Measurements from ENCODE around the gene NECTIN4.
A peak's percentile ranks its signal among the peaks of the same experiment; 100 is the strongest.

NECTIN4 gene

DNA sequence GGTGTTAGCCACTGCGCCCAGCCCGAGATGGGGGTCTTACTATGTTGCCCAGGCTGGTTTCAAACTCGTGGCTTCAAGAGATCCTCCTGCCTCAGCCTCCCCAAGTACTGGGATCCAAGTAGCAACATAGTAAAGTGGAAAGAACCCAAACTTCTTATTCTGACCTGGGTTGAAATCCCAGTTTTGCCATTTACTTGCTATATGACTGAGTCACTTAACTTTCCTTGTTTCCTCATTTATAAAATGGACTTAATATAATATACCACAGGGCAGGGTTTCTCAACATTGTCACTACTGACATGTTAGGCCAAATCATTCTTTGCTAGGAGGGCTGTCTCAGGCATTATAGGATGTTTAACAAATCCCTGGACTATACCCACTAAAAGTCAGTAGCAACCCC is 21.8 kb upstream of the NECTIN4 start:
- Histone ChIP-seq H3K27ac (ENCODE audit: low read length) (no peak overlapping the region), H3K4me3 (ENCODE audit: low read length) (no peak overlapping the region), H3K4me2 (ENCODE audit: low read length) (no peak overlapping the region), H3K79me2 (ENCODE audit: low read length) (peaks cover 98% of the 10 kb centered on the region), H3K36me3 (replicated peaks; ENCODE audit: low read depth, low read length) (peaks cover 21% of the 10 kb centered on the region), H2AFZ (ENCODE audit: low read depth, low read length) (no peak overlapping the region), H3K9ac (ENCODE audit: low read length) (no peak overlapping the region), H3K9me3 (ENCODE audit: insufficient read depth, low read length) (no peaks in the 10 kb centered on the region), H4K20me1 (ENCODE audit: insufficient read depth, low read length) (peaks cover 44% of the 10 kb centered on the region), H3K27me3 (ENCODE audit: low read depth, low read length) (no peaks in the 10 kb centered on the region), H3K4me1 (ENCODE audit: low read length) (peaks cover 13% of the 10 kb centered on the region)
- TF ChIP-seq EZH2phosphoT487 (IDR thresholded peaks at IDR 0.05; ENCODE audit: low read depth) = no peak
- TF ChIP-seq, protein P1, sequence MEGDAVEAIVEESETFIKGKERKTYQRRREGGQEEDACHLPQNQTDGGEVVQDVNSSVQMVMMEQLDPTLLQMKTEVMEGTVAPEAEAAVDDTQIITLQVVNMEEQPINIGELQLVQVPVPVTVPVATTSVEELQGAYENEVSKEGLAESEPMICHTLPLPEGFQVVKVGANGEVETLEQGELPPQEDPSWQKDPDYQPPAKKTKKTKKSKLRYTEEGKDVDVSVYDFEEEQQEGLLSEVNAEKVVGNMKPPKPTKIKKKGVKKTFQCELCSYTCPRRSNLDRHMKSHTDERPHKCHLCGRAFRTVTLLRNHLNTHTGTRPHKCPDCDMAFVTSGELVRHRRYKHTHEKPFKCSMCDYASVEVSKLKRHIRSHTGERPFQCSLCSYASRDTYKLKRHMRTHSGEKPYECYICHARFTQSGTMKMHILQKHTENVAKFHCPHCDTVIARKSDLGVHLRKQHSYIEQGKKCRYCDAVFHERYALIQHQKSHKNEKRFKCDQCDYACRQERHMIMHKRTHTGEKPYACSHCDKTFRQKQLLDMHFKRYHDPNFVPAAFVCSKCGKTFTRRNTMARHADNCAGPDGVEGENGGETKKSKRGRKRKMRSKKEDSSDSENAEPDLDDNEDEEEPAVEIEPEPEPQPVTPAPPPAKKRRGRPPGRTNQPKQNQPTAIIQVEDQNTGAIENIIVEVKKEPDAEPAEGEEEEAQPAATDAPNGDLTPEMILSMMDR (IDR thresholded peaks at IDR 0.05; ENCODE audit: low read depth, low read length) = no peak

DNA sequence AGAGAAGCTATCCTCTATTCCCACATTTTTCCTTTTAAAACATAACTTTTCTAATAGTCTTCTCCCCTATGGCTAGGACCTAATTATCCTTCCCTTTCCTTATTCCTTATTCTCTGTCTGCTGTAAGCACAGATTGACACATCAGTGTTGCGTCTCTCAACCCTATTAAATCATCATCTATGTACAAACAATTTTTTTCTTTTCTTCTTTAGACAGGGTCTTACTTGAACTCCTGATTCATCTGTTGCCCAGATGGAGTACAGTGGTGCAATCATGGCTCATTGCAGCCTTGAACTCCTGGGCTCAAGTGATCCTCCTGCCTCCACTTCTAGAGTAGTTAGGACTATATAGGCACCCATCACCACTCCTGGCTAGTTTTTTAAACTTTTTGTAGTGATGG is 17.1 kb upstream of the NECTIN4 start:
- Histone ChIP-seq H3K4me2 (ENCODE audit: low read length) (no peak overlapping the region), H3K4me3 (ENCODE audit: low read length) (no peak overlapping the region), H3K9me3 (ENCODE audit: insufficient read depth, low read length) (no peaks in the 10 kb centered on the region), H3K36me3 (replicated peaks; ENCODE audit: low read depth, low read length) (peaks cover 29% of the 10 kb centered on the region), H4K20me1 (ENCODE audit: insufficient read depth, low read length) (peaks cover 10% of the 10 kb centered on the region), H3K27me3 (ENCODE audit: low read depth, low read length) (no peaks in the 10 kb centered on the region), H3K27ac (ENCODE audit: low read length) (no peak overlapping the region), H2AFZ (ENCODE audit: low read depth, low read length) (no peak overlapping the region), H3K79me2 (ENCODE audit: low read length) (peaks cover 87% of the 10 kb centered on the region), H3K9ac (ENCODE audit: low read length) (no peak overlapping the region), H3K4me1 (ENCODE audit: low read length) (peaks cover 3% of the 10 kb centered on the region; the same call in 1 of the 2 replicates)
- TF ChIP-seq, protein P1 (IDR thresholded peaks at IDR 0.05; ENCODE audit: low read depth, low read length) = no peak
- no peak for TF ChIP-seq EZH2phosphoT487 (IDR thresholded peaks at IDR 0.05; ENCODE audit: low read depth)

DNA sequence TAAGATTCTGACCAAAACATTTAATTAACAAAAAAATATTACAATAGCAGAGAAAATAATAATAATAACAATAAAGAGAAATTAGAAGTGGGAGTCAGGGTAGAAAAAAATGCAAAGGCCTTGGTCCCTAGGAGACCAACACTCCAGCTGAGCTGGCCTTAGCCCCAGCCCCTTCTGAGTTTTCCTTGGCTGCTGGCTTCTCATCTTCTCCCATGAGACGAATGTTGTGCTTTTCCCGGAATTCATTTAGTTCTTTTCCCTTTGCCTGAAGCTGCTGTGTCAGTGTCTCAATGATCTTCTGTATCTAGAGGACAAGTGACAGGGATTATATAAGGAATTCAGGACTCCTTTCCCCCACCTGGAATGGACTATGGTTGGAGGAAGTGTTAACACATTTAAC is 11.2 kb upstream of the NECTIN4 start:
- Histone ChIP-seq H2AFZ (ENCODE audit: low read depth, low read length) (no peak overlapping the region), H3K27ac (ENCODE audit: low read length) (no peak overlapping the region), H3K27me3 (ENCODE audit: low read depth, low read length) (no peaks in the 10 kb centered on the region), H3K9ac (ENCODE audit: low read length) (no peak overlapping the region), H3K36me3 (replicated peaks; ENCODE audit: low read depth, low read length) (peaks cover 24% of the 10 kb centered on the region), H4K20me1 (ENCODE audit: insufficient read depth, low read length) (no peaks in the 10 kb centered on the region), H3K4me3 (ENCODE audit: low read length) (no peak overlapping the region), H3K4me2 (ENCODE audit: low read length) (no peak overlapping the region), H3K79me2 (ENCODE audit: low read length) (peaks cover 31% of the 10 kb centered on the region), H3K9me3 (ENCODE audit: insufficient read depth, low read length) (no peaks in the 10 kb centered on the region), H3K4me1 (ENCODE audit: low read length) (peaks cover 30% of the 10 kb centered on the region)
- TF ChIP-seq EZH2phosphoT487 (IDR thresholded peaks at IDR 0.05; ENCODE audit: low read depth) = no peak
- TF ChIP-seq, protein P1 (IDR thresholded peaks at IDR 0.05; ENCODE audit: low read depth, low read length) = no peak

DNA sequence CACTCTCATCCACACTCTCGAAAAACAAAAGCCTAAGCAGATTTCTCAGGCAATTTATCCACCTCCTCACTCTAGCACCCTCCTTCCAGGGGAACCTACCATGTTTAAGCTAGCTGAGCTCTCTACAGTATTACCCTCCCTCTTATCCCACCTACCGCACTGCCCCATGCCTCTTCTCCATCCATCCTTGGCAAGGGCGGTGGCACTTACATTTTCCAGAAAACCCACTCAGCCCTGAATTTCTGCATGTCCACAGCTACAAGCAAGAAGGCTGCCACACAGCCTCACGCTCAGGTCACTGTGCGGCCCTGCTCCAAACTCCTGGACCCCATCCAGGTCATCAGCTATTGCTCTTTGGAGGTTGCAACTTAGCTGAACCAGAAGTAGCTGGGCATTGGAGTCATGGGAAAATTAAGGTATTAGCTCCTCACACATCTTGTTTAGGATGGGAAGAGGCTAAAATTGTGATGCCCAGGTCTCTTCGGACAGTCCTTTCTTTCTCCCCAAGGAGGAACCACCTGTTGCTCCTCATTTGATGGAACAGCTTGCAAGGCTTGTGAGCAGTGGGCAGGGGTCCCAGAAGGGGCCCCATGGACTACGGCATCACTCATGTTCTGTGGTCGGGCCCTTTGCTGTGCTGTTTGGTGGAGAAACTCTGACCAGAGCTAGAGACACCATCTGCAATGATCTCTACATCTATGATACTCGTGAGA is 9.9 kb upstream of the NECTIN4 start:
- no peaks in the 10 kb centered on the region for H3K27me3 ChIP-seq (ENCODE audit: low read depth, low read length)
- peak overlapping the region; percentile 77 for H3K4me2 ChIP-seq (ENCODE audit: low read length)
- H3K4me1 ChIP-seq (ENCODE audit: low read length) = peaks cover 40% of the 10 kb centered on the region
- H3K27ac ChIP-seq (ENCODE audit: low read length) = no peak overlapping the region
- no peak overlapping the region for H2AFZ ChIP-seq (ENCODE audit: low read depth, low read length)
- no peaks in the 10 kb centered on the region for H4K20me1 ChIP-seq (ENCODE audit: insufficient read depth, low read length)
- TF ChIP-seq EZH2phosphoT487 (IDR thresholded peaks at IDR 0.05; ENCODE audit: low read depth) = no peak
- TF ChIP-seq, protein P1 (IDR thresholded peaks at IDR 0.05; ENCODE audit: low read depth, low read length) = no peak
- no peaks in the 10 kb centered on the region for H3K9me3 ChIP-seq (ENCODE audit: insufficient read depth, low read length)
- H3K36me3 ChIP-seq (replicated peaks; ENCODE audit: low read depth, low read length) = peaks cover 24% of the 10 kb centered on the region
- peak overlapping the region; percentile 71; the same call in 1 of the 2 replicates for H3K9ac ChIP-seq (ENCODE audit: low read length)
- peak overlapping the region; percentile 81 for H3K4me3 ChIP-seq (ENCODE audit: low read length)
- peaks cover 18% of the 10 kb centered on the region for H3K79me2 ChIP-seq (ENCODE audit: low read length)

All from OCI-LY3 (cell line).